GM21447 (cell line): ENCODE measurements around the gene ZC3H14.
"Not testable (repeated sequence)": the region's sequence is repeated elsewhere in the genome, so short reads cannot be mapped to it uniquely, and the experiment has no call there.

Source experiments
- ATAC-seq: cut with Tn5 transposase; IDR thresholded peaks from one replicate; pipeline ENCODE4 v1.9.1; 2021; ENCODE audit not compliant: unreplicated experiment

Gene ZC3H14

DNA sequence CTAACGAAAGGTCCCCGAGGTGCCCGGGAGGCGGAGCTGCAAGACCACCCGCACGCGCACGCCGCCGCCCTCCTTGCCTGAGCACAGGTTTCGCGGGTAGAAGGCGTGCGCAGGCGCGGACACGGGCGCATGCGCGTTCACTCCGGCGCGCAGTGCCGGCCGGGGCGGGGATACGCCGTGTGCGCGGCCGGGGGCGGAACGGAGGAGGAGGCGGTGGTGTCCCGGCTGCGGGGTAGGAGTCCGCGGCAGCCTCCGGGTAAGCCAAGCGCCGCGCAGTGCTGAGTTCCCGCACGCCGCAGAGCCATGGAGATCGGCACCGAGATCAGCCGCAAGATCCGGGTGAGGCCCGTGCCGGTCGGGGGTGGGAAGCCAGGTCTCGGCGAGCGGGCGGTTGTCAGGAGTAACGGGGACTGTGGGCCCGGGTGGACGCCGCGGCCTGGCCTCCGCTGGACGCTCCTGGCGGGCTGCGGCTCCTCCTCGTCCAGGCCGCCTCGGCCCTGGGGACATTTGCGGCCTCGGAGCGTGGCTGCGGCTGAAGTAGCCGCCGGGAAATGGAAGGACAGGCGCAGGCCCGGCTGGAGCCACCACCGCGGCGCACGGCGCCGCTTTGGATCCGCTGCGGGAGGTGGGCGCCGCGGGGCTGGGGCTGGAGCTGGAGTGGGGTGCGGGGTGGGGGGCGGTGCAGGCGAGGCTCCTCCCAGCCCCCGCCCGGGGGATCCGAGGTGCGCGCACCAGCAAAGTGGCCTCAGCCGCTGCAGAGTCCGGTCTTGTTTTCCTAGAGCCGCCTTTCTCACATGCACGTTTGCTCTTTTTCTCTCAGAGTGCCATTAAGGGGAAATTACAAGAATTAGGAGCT lies at the start of gene ZC3H14:
TSS of gene ZC3H14 (plus strand) at position 207 of the 856 bp plus-strand sequence. CDS start at position 304, 97 bp downstream.
- ATAC-seq: peak; percentile 92

DNA sequence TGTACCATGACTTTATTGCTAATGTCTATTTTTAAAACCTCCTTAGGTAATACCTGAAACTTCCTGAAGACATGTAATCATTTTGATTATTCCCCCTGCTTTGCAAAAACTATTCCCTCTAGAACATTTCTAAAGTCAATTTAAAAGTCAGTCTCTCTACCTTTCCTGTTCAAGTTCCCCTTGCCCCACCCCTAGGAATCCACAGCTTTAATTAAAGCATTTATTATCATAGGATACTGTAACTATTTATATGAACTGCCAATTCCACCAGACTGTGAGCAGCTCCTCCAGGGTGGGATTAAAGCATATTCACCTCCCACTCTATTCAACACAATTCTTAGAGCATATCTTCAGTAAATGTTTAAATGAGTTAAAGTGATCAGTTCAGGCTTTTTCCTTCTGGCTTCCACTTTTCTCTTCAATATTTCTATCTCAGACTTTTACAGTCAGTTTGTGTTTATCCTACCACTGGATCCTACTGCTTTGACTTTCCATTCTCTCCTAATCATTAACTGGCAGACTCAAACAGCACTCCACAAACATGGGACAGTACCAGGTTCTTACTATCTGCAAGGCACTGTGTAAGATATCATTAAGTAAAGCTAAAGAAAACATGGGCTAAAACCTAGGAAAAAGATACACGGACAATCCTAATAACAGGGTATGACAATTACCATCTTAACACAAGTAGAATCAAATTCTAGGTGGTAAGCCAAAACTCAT lies 47.2 kb upstream of the ZC3H14 start:
- ATAC-seq: no peak

GRCh38 chr14:88516861-88517357 lies 45.9 kb upstream of the ZC3H14 start:
- no peak for ATAC-seq

DNA sequence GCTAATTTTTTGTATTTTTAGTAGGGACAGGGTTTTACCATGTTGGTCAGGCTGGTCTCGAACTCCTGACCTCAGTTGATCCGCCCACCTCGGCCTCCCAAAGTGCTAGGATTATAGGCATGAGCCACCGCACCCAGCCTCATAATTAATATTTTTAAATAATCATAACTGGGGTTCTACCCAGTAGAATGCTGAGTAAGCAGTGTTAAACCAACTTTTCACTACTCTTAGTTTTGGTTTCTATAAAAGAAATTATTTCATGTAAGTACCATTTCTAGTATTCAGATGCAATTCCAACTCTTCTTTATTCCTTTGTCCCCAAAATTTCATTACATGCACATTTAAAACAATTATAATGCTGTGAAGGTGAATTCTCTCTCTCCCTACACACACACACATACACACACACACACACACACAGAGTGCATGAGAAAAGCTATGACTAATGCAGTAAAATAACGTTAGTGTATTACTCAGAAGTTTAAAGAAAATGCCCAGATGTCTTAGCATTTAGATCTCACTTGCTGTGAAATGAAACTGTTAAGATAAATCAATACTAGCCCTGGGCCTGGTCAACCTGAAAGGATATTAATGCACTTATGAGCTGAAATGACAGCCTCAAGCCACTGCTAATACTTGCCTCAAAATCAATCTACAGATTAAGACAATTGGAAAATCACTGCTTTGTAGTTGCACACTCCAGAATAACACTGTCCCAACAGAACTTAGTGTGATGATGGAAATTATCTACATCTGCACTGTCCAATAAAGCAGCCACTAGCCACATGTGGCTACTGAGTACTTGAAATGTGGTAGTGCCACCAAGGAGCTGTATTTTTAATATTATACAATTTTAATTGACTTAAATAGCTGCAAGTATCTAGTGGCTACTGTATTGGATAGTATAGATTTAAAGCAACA lies 44.0 kb upstream of the ZC3H14 start:
- no peak for ATAC-seq

- ATAC-seq: no peak
Measured at GRCh38 chr14:88519907-88520306, 42.9 kb upstream of the ZC3H14 start.

DNA sequence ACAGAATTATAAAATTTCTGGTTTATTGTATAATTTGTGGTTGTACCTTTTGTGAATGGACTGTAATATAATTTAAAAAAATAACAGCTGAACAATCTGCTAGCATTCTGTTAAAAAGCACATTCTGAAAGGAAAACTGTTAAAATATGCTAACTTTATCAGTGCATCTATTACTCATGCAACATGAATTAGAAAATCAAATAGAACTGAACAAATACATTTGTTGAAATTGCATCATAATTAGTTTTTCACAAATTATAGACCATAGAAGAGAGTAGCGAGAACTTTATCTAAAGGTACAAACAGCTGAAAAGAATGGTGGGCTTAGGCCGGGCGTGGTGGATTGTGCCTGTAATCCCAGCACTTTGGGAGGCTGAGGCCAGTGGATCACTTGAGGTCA lies 41.0 kb upstream of the ZC3H14 start:
- ATAC-seq: no peak

DNA sequence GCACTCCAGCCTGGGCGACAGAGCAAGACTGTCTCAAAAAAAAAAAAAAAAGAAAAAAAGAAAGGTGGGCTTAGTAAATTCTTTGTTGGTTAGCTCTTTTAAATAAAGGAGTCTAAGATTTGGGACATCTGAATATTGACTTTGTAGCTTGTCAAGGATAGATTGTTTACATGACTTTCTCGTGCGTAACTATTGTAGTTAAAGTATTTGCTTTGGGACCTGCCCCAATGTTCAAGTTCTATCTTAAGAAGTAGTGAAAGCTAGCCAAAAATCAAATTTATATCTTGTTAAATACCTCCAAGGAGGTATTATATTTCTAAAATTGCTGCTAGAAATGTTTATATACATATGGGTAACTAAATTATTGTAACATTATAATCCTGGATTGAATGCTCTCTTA lies 40.4 kb upstream of the ZC3H14 start:
- ATAC-seq: no peak

GRCh38 chr14:88529889-88530288 lies 32.9 kb upstream of the ZC3H14 start:
- not testable (repeated sequence) for ATAC-seq

DNA sequence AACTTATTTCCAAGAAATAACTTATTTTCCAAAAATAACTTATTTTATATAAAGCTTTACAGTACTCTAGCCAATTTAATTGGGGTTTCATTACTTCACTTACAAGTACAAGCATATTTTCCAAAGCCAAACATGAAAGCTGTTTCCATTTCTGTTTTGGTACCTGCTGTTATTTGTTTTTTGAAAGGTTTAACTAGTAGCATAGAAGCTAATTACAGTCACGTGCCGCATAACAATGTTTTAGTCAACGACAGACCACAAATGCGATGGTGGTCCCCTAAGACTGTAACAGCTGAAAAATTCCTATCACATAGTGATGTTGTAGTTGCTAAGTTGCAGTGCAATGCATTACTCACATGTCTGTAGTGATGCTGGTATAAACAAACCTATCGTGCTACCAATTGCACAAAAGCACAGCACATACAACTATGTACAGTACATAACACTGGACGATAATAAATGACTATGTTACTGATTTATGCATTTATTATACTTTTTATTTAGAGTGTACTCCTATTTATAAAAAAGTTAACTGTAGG lies 29.7 kb upstream of the ZC3H14 start:
- ATAC-seq: no peak

- no peak for ATAC-seq
Measured at GRCh38 chr14:88535149-88535548, 27.7 kb upstream of the ZC3H14 start.

- ATAC-seq: no peak
Measured at GRCh38 chr14:88535813-88536212, 27.0 kb upstream of the ZC3H14 start.

GRCh38 chr14:88541324-88541723 lies 21.5 kb upstream of the ZC3H14 start:
- no peak for ATAC-seq

GRCh38 chr14:88542857-88543795 lies 19.7 kb upstream of the ZC3H14 start:
- ATAC-seq: no peak

GRCh38 chr14:88545256-88545655 lies 17.6 kb upstream of the ZC3H14 start:
- ATAC-seq: no peak

GRCh38 chr14:88546621-88547385 lies 16.0 kb upstream of the ZC3H14 start:
- no peak for ATAC-seq

DNA sequence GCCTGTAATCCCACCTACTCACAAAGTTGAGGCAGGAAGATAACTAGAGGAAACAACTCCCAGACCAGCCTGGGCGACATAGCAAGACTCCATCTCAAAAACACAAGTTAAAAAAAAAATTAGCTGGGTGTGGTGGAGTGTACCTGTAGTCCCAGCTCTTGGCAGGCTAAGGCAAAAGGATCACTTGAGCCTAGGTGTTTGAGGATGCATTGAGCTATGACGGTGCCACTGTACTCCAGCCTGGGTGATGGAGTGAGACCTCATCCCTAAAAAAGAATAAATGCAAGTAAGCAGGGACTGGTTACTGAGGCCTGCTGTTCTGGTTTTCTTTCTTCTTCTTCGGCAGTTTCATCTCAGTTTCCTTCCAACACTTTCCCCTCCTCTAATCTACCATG lies 15.5 kb upstream of the ZC3H14 start:
- ATAC-seq: no peak

GRCh38 chr14:88550078-88550477 lies 12.8 kb upstream of the ZC3H14 start:
- no peak for ATAC-seq

- no peak for ATAC-seq
Measured at GRCh38 chr14:88551094-88551870, 11.6 kb upstream of the ZC3H14 start.
